Large intestine (tissue), 3 donors: Measurements from ENCODE around the gene NAPG. TPM values are rescaled to one million over a fixed set of nuclear protein-coding genes. Genes with fewer than 3 reads are reported as not detected.
"Not testable (repeated sequence)": the region's sequence is repeated elsewhere in the genome, so short reads cannot be mapped to it uniquely, and the experiment has no call there.

Experiments used
- DNase-seq, 2 donors: peaks; one replicate each; pipeline versions ENCODE4 v3.0.0 to v3.0.0-alpha.2; 2013
- H3K27ac ChIP-seq: one replicate; pipeline ENCODE4 v1.5.1; 2013; ENCODE audit warnings: low read length
- H3K27me3 ChIP-seq: 2 replicates; pipeline ENCODE4 v1.6.1; 2013; ENCODE audit warnings: low read length; ENCODE audit not compliant: control insufficient read depth, insufficient read depth
- H3K36me3 ChIP-seq: 2 replicates; pipeline ENCODE4 v1.6.1; 2013; ENCODE audit warnings: low read length; ENCODE audit not compliant: control insufficient read depth, insufficient read depth
- H3K4me1 ChIP-seq: one replicate; pipeline ENCODE4 v1.6.1; 2013; ENCODE audit warnings: low read length; ENCODE audit not compliant: control insufficient read depth, insufficient read depth
- H3K4me3 ChIP-seq: one replicate; pipeline ENCODE4 v1.5.1; 2013; ENCODE audit warnings: low read length
- H3K9me3 ChIP-seq: one replicate; pipeline ENCODE4 v1.6.1; 2013; ENCODE audit warnings: mild to moderate bottlenecking, low read depth, low read length, moderate library complexity; ENCODE audit not compliant: control insufficient read depth
- WGBS: methylation state at CpG from one replicate; pipeline ENCODE4 v1.1.5; 2013; ENCODE audit warnings: low lambda C conversion rate; ENCODE audit not compliant: insufficient coverage; 5-methylcytosine and 5-hydroxymethylcytosine counted together
- polyA plus RNA-seq: library from polyadenylated mRNA; unstranded; fragments of 120-200 nt; gene quantifications from one replicate; pipeline ENCODE4 v1.2.1, GENCODE V29; 2013

The NAPG gene
- polyA plus RNA-seq, 1 donor = 26.6 TPM

- H3K36me3 ChIP-seq, DNase-seq, H3K27ac ChIP-seq, H3K27me3 ChIP-seq, H3K4me3 ChIP-seq, H3K9me3 ChIP-seq, H3K4me1 ChIP-seq: not testable (repeated sequence)
- no CpG with 5 or more reads among the region's 25 CpGs for whole genome bisulfite sequencing
Observed at GRCh38 chr18:10577842-10578572, 52.2 kb downstream of the NAPG start.

- H3K4me1 ChIP-seq, DNase-seq, H3K9me3 ChIP-seq, H3K36me3 ChIP-seq, H3K4me3 ChIP-seq, H3K27me3 ChIP-seq, H3K27ac ChIP-seq: not testable (repeated sequence)
- WGBS = no CpG with 5 or more reads among the region's 11 CpGs
Observed at GRCh38 chr18:10578573-10578899, 52.7 kb downstream of the NAPG start.

GRCh38 chr18:10579079-10579867 lies 53.4 kb downstream of the NAPG start:
- H3K27ac ChIP-seq = no peak overlapping the region
- H3K27me3 ChIP-seq = no peaks in the 10 kb centered on the region
- H3K4me1 ChIP-seq = no peaks in the 10 kb centered on the region
- no peak overlapping the region for H3K4me3 ChIP-seq
- H3K9me3 ChIP-seq = no peaks in the 10 kb centered on the region
- DNase-seq = no peak
- no peaks in the 10 kb centered on the region for H3K36me3 ChIP-seq
- no CpG with 5 or more reads among the region's 12 CpGs for WGBS

DNA sequence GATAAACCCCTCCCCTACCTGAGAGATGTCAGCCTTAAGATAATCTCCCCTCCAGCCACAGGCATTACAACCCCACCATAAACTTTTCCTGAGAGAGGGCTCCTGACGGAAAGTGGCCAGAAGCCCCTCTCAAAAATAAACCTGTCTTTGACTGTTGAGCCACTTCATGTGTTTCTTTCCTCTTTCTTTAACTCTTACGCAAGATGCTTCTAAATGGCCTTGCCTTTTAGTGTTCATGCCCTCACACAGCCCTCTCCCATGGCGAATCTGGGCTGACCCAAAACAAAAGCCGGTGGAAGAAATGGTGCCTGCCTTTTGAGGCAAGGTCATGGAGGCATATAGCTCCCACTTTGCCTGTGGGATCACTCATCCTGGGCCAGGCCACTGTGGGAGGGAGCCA lies 54.4 kb downstream of the NAPG start:
- H3K9me3 ChIP-seq = no peaks in the 10 kb centered on the region
- H3K36me3 ChIP-seq = no peaks in the 10 kb centered on the region
- no CpG with 5 or more reads among the region's 4 CpGs for WGBS
- H3K27me3 ChIP-seq = no peaks in the 10 kb centered on the region
- DNase-seq = no peak
- no peak overlapping the region for H3K27ac ChIP-seq
- no peaks in the 10 kb centered on the region for H3K4me1 ChIP-seq
- no peak overlapping the region for H3K4me3 ChIP-seq

DNA sequence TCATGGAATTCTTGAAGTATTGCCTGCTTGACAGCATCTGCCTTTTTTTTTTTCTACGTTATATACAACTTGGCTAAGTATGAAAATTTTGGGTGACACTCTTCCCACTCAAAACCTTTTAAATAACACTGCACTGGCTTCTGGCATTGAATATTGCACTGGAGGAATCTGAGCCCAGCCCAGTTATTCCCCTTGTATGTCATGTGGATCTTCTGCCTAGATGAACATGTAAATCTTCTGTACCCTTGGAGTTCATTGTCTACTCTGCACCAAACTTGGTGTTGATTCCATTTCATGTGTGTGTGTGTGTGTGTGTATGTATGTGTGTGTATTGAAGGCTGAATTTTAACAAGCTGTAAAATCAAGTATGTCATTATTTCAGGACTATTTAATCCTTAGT lies 59.4 kb downstream of the NAPG start:
- no peaks in the 10 kb centered on the region for H3K27me3 ChIP-seq
- no peak overlapping the region for H3K27ac ChIP-seq
- no peaks in the 10 kb centered on the region for H3K9me3 ChIP-seq
- no peak for DNase-seq
- H3K36me3 ChIP-seq = no peaks in the 10 kb centered on the region
- WGBS = no CpG with 5 or more reads among the region's 1 CpG
- H3K4me1 ChIP-seq = no peaks in the 10 kb centered on the region
- no peak overlapping the region for H3K4me3 ChIP-seq

GRCh38 chr18:10588975-10589374 lies 63.1 kb downstream of the NAPG start:
- H3K36me3 ChIP-seq = no peaks in the 10 kb centered on the region
- no peaks in the 10 kb centered on the region for H3K4me1 ChIP-seq
- WGBS = no CpG with 5 or more reads among the region's 30 CpGs
- no peak for DNase-seq
- no peak overlapping the region for H3K27ac ChIP-seq
- no peaks in the 10 kb centered on the region for H3K27me3 ChIP-seq
- H3K9me3 ChIP-seq = no peaks in the 10 kb centered on the region
- H3K4me3 ChIP-seq = no peak overlapping the region

GRCh38 chr18:10590412-10590811 lies 64.6 kb downstream of the NAPG start:
- H3K36me3 ChIP-seq = no peaks in the 10 kb centered on the region
- H3K9me3 ChIP-seq = no peaks in the 10 kb centered on the region
- no peaks in the 10 kb centered on the region for H3K4me1 ChIP-seq
- 100% methylated on average over 1 of the region's 8 CpGs for WGBS
- no peak for DNase-seq
- no peak overlapping the region for H3K27ac ChIP-seq
- H3K4me3 ChIP-seq = no peak overlapping the region
- H3K27me3 ChIP-seq = no peaks in the 10 kb centered on the region

DNA sequence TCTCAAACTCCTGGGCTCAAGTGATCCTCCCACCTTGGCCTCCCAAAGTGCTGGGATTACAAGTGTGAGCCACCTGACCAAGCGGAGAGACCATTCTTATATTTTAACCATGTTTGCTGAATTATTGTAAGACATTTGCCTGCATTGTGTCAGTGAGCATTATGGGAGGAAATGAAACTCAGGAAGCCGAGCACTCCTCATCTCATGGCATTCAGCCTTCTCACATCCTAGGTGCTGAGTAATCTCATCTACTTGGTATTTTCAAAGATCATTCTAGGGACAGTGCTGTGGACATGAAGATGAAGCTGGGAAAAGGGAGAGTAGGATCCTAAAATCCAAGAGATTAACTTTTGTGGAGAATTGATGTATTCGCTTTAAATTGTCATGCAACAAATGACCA lies 66.1 kb downstream of the NAPG start:
- H3K4me3 ChIP-seq = no peak overlapping the region
- no peaks in the 10 kb centered on the region for H3K9me3 ChIP-seq
- DNase-seq = no peak
- no peaks in the 10 kb centered on the region for H3K4me1 ChIP-seq
- WGBS = no CpG with 5 or more reads among the region's 3 CpGs
- H3K27ac ChIP-seq = no peak overlapping the region
- H3K27me3 ChIP-seq = no peaks in the 10 kb centered on the region
- no peaks in the 10 kb centered on the region for H3K36me3 ChIP-seq

DNA sequence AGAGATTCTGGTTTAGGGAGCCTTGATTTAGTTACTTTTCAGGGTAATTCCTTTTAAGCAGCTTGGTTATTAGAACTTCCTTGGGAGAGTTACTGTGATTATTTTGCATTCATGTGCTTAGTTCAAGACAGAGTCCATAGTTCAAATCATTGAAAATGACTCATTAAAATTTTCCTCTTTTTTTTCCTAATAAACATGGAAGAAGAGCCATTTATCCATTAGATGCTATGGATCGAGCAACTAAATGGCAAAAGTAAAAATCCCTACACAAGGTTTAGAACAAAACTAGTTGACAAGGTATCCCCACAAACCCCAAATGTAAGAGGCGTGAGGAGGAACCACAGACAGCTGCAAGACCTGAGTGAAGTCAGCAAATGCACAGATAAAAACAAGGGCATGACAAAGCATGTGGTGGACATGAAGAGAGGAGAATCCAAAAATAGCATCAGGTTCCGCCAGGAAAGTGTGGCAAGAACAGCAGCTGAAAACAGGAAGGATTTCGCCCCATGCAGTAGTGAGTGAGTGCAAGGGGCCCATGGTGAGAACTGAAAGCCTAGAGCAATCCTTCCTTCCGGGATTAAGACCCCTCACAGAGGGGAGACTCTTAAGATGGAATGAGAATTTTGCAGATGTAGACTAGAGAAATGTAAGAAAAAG lies 67.7 kb downstream of the NAPG start:
- not testable (repeated sequence) for H3K27me3 ChIP-seq, H3K36me3 ChIP-seq, H3K4me3 ChIP-seq, H3K9me3 ChIP-seq, H3K4me1 ChIP-seq, H3K27ac ChIP-seq, DNase-seq
- no CpG with 5 or more reads among the region's 5 CpGs for WGBS

GRCh38 chr18:10595917-10596316 lies 70.1 kb downstream of the NAPG start:
- H3K4me3 ChIP-seq, H3K4me1 ChIP-seq, DNase-seq, H3K27ac ChIP-seq, H3K9me3 ChIP-seq, H3K27me3 ChIP-seq, H3K36me3 ChIP-seq: not testable (repeated sequence)
- WGBS = no CpG with 5 or more reads among the region's 4 CpGs
